HG02973 (cell line): ENCODE measurements around the gene PRKCB.
"Not testable (repeated sequence)": the region's sequence is repeated elsewhere in the genome, so short reads cannot be mapped to it uniquely, and the experiment has no call there.

Experiments
- ATAC-seq: cut with Tn5 transposase; IDR thresholded peaks from one replicate; pipeline ENCODE4 v1.9.1; 2021; ENCODE audit warnings: moderate library complexity; ENCODE audit not compliant: unreplicated experiment

PRKCB gene

GRCh38 chr16:24075931-24076716, 240.3 kb downstream of the PRKCB start:
- peak; percentile 58 for ATAC-seq

- no peak for ATAC-seq
Observed at GRCh38 chr16:24077292-24077691, 241.5 kb downstream of the PRKCB start.

- ATAC-seq = no peak
Observed at GRCh38 chr16:24077966-24078365, 242.2 kb downstream of the PRKCB start.

GRCh38 chr16:24085666-24086065, 249.9 kb downstream of the PRKCB start:
- ATAC-seq = no peak

- ATAC-seq = no peak
Observed at GRCh38 chr16:24087891-24088410, 252.2 kb downstream of the PRKCB start.

GRCh38 chr16:24088767-24089166, 253.0 kb downstream of the PRKCB start:
- no peak for ATAC-seq

DNA sequence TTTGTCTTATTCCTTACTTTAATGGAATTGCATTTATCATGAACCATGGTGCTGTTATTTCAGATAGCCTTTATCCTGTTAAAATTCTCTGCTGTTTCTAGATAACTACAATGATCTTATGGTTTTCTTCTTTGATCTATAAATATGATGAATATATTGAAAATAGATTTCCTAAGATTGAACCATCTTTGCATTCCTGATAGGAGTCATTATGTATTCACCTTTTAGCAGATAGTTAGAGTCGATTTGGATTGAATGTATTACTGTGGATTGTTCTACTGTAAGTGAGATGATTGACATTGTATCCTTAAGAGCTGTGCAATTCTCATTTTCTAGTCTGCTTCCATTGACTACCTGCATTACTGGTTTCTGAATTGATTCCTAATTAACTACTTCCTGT, 255.3 kb downstream of the PRKCB start:
- no peak for ATAC-seq

DNA sequence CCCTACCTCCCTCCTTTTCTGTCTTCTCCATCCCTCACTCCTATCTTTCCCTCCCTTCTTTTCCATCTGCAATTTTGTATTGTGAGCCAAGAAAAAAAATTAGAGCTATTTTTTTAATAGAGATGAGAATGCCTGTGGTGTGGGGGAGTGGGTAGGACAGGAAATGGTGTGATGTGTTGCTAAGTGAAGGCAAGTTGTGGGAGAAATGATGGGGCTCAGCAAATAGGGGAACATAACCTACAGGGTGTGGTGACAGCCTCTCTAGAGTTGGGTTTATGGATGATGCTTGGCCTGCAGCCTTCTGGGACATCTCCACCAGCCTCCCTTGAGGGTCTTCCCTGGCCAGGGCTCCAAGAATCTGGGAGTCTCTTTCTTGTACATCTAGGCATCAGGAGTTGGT, 257.3 kb downstream of the PRKCB start:
- no peak for ATAC-seq

DNA sequence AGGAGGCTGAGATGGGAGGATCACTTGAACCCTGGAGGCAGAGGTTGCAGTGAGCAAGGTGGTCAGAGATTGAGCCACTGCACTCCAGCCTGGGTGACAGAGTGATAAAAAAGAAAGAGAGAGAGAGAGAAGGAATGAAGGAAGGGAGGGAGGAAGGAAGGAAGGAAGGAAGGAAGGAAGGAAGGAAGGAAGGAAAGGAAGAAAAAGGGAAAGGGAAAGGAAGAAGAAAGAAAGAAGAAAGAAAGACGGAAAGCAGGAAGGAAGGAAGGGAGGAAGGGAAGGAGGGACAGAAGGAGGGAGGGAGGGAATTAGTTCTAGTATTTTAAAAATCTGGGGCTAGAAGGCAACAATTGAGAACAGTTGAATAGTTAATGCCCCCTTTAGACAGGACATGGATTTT, 258.9 kb downstream of the PRKCB start:
- ATAC-seq = no peak

- no peak for ATAC-seq
Observed at GRCh38 chr16:24098896-24099295, 263.1 kb downstream of the PRKCB start.

- no peak for ATAC-seq
Observed at GRCh38 chr16:24101431-24101830, 265.6 kb downstream of the PRKCB start.

DNA sequence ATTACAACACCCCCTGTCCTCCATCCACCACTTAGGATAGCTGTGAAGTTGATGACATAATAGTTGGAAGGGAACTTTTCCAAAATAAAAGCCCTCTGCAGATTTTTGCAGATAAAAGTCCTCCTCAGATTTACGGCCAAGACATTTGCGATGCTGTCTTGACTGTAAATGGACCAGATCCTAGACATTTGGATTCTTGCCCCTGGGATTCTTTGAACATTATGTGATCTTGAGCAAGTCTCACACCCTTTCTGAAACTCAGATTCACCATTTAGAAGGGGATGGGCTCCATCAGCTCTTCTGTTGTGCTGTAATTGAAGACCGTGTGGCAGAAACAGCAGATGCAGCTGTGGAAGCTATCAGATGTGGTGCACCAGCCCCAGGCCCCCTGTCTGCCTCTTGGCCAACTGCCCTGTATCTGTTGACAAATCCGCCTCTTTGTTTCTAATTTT, 266.5 kb downstream of the PRKCB start:
- ATAC-seq = no peak

DNA sequence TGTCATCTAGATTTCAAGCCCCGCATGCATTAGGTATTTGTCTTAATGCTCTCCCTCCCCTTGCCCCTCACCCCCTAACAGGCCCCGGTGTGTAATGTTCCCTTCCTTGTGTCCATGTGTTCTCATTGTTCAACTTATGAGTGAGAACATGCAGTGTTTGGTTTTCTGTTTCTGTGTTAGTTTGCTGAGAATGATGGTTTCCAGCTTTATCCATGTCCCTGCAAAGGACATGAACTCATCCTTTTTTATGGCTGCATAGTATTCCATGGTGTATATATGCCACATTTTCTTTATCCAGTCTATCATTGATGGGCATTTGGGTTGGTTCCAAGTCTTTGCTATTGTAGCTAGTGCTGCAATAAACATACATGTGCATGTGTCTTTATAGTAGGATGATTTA, 269.7 kb downstream of the PRKCB start:
- ATAC-seq = not testable (repeated sequence)

- ATAC-seq = not testable (repeated sequence)
Observed at GRCh38 chr16:24108090-24108489, 272.3 kb downstream of the PRKCB start.

GRCh38 chr16:24111724-24112302, 276.0 kb downstream of the PRKCB start:
- no peak for ATAC-seq

GRCh38 chr16:24113115-24113745, 277.4 kb downstream of the PRKCB start:
- no peak for ATAC-seq

- no peak for ATAC-seq
Observed at GRCh38 chr16:24114876-24115275, 279.1 kb downstream of the PRKCB start.

DNA sequence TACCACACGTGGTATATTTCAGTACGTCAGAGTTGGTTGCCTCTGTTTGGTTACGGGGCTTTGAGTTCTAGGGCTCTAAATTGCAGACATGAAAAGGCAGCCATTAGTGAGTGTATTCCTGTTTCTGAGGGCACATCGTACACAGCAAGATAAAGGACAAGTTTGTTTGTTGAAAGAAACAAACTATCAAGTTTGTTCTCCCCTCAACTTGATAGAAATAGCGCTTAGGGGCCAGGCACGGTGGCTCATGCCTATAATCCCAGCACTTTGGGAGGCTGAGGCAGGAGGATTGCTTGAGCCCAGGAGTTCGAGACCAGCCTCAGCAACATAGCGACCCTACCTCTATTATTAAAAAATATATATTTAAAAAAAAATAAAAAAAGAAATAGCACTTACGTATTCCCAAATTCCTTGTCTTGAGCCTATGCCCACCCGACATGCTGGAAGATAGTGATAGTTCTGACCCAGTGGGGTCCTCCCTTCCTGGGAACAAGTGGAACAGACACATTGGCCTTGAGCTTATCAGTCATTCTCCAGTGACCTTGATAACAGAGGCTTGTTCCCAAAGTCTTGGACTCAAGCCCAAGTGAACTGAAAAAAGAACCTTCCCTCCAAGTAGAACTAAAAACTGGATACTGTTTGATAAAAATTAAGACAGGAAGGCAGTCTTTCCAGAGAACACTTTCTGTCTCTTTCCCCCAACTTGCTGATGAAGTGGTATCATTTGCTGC, 280.4 kb downstream of the PRKCB start:
- ATAC-seq = no peak

- ATAC-seq = no peak
Observed at GRCh38 chr16:24116989-24117388, 281.2 kb downstream of the PRKCB start.

DNA sequence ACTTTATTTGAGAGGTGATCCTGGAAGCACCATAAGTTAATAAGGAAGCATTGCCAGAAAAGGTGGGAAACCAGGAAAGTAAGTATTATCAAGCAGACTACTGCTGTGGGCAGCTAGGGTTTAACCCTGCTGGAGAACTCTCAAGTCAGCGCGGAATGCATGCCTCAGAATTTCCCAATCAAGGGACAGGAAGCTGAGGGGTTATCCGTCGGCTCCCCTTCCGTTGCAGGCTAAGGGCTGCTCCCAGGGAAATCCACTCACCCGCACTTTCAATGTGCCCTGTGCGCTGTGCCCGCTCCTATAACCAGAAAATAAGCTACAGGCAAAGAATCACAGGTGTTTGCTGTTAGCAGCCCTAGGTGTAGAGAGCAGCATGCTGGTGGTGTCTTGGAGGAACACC, 281.9 kb downstream of the PRKCB start:
- no peak for ATAC-seq

GRCh38 chr16:24118126-24118821, 282.5 kb downstream of the PRKCB start:
- no peak for ATAC-seq
